GM18508 (cell line): Measurements from ENCODE around the gene NEU1.

ENCODE experiments used
- ATAC-seq: cut with Tn5 transposase; IDR thresholded peaks from one replicate; pipeline ENCODE4 v1.9.1; 2021; ENCODE audit warnings: moderate number of reproducible peaks; ENCODE audit not compliant: insufficient read depth, unreplicated experiment

Gene NEU1

GRCh38 chr6:31896856-31897611 is 34.4 kb upstream of the NEU1 start:
- ATAC-seq: no peak

GRCh38 chr6:31896493-31896855 is 33.9 kb upstream of the NEU1 start:
- ATAC-seq: no peak

DNA sequence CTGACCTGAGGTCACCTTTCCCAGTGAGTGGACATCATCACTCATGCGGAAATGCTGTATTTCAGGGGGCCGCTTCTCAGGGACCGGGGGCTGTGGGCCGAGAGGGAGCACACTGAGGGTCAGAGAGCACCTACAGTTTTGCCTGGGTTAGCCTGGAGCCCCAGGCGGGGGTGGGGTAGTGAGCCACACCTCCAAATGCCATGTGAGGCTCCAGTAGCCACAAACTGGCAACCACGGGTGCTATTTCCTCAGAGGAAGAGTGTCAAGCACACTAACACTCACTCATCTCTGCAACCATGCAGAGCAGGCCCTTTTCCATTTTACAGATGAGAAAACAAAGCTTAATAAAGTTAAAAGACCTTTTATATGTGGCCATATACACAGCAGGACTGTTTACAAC is 30.2 kb upstream of the NEU1 start:
- ATAC-seq: no peak

GRCh38 chr6:31889331-31889972 is 26.8 kb upstream of the NEU1 start:
- no peak for ATAC-seq

- no peak for ATAC-seq
These were observed 25.9 kb upstream of the NEU1 start for GRCh38 chr6:31888276-31889258.

DNA sequence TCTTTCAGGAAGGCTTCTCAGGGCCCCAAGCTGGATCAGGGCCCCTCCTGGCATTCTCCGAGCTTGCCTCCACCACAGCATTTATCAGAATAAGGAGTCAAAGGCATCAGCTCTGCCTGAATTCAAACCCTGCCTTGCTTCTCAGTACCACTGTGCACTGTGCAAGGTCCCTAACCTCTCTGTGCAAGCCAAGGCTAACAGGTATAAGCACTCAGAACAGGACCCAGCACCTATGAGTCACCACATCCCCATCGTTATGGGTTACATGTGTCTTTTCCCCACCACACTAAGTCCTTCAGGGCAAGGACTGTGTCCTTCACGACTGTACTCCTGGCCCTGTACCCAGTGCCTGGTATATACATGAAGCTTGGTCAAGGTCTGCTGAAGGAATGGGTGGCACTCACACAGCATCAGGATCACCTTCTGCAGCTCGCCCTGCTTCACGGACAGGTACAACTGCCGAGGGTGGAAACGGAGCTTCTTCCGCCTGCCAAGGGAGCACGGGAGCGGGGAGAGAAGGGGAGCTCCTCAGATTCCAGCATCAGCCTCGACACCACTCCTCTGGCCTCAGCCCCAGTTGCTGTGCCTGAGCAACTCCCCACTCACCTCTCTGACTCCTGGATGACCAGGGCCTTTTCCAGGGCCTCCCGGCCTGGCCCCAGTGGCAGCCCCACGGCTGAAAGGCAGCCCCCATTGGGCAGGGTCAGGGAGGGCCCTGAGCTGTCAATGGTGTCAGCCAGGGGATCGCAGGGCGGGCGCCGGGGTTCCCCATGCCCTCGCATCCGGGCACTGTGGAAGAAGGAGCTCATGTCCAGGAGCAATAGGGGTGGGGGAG is 24.8 kb upstream of the NEU1 start:
- ATAC-seq: no peak

GRCh38 chr6:31886541-31886991 is 23.9 kb upstream of the NEU1 start:
- no peak for ATAC-seq

DNA sequence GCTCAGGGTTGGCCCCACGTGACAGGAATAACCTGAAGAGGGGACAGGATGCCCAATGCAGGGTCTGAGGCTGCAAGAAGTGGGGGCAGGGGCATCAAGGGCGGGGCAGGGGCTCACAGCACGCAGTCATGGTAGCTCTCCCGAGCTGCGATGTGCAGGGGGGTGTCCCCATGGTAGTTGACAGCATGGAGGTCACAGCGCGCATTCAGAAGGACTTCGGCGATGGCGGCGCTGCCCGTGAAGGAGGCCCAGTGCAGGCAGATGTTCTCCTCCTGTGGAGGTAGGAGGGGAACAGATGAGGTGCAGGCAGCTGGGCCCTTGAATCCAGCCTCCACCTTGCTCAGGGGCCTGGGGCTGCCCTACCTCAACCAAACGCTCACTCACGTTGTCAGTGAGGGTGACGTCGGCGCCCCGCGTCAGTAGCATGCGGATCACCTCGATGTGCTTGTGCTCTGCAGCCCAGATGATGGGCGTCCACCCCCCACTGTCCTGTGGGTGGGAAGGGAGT is 22.0 kb upstream of the NEU1 start:
- ATAC-seq: no peak

DNA sequence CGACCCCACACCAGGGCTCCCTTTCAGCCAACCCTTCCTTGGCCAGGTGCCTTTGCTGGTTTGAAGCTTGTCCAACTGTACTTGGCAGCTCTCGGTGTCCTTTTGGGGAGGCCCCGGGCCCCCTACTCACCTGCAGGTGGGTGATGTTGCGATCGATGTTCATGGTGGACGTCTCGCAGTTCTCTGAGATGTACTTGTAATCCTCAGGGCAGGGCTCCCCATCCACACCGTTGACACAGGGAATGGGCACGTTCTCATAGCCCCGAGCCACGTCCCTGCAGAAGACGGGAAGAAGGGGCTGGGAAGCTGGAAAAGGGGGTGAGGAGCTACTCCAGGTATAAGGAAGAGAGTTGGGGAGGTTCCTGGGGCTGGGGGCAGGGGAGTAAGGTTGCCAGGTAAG is 21.1 kb upstream of the NEU1 start:
- no peak for ATAC-seq

DNA sequence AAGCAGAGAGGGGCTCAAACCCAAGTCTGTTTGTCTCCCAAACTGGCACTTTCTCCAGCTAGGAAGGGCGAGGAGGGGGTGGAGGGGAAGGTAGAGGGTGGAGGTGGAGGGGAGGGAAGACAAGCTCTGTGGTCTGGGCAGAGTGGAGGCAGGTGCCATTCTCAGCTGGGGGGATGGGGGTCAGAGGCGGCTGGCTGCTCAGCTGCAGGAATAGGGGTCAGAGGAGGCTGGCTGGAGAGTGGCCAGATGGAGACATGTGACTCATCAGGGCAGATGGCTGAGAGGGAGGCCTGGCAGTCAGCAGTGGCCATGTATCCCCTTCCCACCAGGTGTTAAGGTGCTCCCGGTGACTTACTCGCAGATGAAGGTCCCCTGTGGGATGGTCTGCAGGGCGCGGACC is 19.7 kb upstream of the NEU1 start:
- ATAC-seq: no peak

- ATAC-seq: no peak
These were observed 18.7 kb upstream of the NEU1 start for GRCh38 chr6:31881136-31881859.

GRCh38 chr6:31880616-31881015 is 18.0 kb upstream of the NEU1 start:
- no peak for ATAC-seq

DNA sequence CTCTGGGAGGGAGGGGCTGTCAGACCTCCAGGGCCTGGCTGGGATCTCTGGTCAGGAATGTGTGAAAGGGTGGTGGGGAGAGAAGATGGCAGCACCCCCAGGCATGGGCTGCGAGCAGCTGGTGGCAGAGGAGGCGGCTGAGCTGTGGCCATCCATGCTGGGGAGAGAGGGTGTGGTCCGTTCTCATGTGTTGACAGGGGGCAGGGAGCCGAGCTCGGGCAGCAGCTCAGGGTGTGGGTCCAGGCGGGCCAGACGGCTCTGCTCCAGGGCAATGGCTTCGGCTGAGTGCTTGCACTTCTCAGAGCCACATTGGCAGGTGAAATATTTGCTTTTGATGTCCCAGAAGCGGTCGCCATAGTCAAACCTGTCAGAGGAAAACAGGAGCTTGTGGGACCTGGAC is 17.3 kb upstream of the NEU1 start:
- ATAC-seq: no peak

- no peak for ATAC-seq
These were observed 16.5 kb upstream of the NEU1 start for GRCh38 chr6:31879143-31879542.

DNA sequence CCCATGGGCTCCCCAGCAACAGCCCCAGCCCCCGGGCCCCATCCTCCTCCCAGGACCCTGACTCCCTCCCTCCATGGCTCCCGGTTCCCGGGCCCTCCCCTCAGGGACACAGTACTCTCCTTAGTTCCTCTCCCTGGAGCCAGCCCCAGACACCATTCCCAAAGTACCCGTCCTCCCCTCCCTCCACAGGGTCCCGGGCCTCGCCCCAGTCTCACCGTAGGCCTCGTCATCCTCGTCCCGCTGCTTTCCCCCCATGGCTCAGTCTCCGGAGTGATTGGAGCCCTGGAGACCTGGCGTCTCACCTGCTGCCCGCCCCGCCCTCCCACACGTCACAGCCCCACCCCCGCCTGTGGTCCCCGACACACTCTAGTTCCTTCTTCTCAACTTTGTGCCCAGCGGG is 16.1 kb upstream of the NEU1 start, which contains the start of gene SLC44A4:
SLC44A4 (minus strand) TSS at position 272 of the 400 bp plus-strand sequence; CDS start at position 255, 17 bp downstream.
- no peak for ATAC-seq

GRCh38 chr6:31878222-31878621 is 15.6 kb upstream of the NEU1 start:
- no peak for ATAC-seq

GRCh38 chr6:31877651-31878161 is 15.1 kb upstream of the NEU1 start:
- no peak for ATAC-seq

- ATAC-seq: no peak
These were observed 14.6 kb upstream of the NEU1 start for GRCh38 chr6:31877125-31877650.

DNA sequence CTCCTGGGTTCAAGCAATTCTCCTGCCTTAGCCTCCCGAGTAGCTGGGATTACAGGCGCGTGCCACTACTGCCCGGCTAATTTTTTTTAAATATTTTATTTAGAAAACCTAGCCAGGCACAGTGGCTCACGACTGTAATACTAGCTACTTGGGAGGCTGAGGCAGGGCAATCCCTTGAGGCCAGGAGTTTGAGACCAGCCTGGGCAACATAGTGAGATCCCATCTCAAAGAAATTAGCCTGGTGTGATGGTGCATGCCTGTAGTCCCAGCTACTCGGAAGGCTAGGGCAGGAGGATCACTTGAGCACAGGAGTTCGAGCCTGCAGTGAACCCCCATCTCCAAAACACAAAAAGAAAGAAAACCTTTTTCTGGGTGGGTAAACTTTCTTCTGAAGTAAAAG is 13.7 kb upstream of the NEU1 start:
- ATAC-seq: no peak
